ENCODE results near the gene CLPX. TPM values are rescaled to one million over a fixed set of nuclear protein-coding genes. Genes with fewer than 3 reads are reported as not detected.

The CLPX gene
- total and polyA plus RNA-seq, 7 donors, result 24.4 to 87.2 (median 53.7) TPM

DNA sequence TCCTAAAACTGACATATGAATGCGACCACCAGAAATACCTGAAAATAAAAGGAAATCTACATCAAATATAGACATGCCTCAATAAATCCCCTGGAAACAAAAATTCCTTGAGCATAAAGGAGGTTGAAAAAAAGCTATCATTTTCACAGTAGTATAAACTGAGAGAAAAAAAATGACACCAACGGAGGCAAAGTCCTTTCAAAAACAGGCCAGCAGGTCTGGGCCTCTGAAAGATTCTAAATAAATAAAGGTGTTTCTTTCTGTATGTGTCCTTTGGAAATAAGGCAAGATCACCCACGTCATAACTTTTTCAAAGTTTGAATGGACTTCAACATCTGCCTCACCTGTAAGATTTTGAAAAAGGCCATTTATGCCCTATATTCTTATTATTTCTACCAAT is 5.0 kb downstream of the CLPX start:
- no peaks in the 10 kb centered on the region for H3K27me3 ChIP-seq (ENCODE audit: insufficient read depth in 3 of 3, low read length in 2 of 3)
- WGBS, 3 donors, result 91 to 93% (median 91%) methylated on average over 3 of the region's 3 CpGs
- no peak overlapping the region for H3K27ac ChIP-seq
- ATAC-seq, result no peak
- H3K4me3 ChIP-seq, result no peak overlapping the region
- TF ChIP-seq, protein P1, sequence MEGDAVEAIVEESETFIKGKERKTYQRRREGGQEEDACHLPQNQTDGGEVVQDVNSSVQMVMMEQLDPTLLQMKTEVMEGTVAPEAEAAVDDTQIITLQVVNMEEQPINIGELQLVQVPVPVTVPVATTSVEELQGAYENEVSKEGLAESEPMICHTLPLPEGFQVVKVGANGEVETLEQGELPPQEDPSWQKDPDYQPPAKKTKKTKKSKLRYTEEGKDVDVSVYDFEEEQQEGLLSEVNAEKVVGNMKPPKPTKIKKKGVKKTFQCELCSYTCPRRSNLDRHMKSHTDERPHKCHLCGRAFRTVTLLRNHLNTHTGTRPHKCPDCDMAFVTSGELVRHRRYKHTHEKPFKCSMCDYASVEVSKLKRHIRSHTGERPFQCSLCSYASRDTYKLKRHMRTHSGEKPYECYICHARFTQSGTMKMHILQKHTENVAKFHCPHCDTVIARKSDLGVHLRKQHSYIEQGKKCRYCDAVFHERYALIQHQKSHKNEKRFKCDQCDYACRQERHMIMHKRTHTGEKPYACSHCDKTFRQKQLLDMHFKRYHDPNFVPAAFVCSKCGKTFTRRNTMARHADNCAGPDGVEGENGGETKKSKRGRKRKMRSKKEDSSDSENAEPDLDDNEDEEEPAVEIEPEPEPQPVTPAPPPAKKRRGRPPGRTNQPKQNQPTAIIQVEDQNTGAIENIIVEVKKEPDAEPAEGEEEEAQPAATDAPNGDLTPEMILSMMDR (IDR thresholded peaks at IDR 0.05), result no peak
- intact Hi-C loops (cut with DNase I), result loop anchor here in 1 of 2 donors (10.0 kb wide), 1 partner anchor 155 kb away; the partner anchor contains the start of gene MTFMT
- no peaks in the 10 kb centered on the region for H3K9me3 ChIP-seq
- H3K36me3 ChIP-seq (ENCODE audit: insufficient read depth in 1 of 2, low read depth in 1 of 2), result peaks cover 6 to 55% of the 10 kb centered on the region in 2 donors
- H3K4me1 ChIP-seq, result peaks cover 20% of the 10 kb centered on the region
- DNase-seq, result no peak

DNA sequence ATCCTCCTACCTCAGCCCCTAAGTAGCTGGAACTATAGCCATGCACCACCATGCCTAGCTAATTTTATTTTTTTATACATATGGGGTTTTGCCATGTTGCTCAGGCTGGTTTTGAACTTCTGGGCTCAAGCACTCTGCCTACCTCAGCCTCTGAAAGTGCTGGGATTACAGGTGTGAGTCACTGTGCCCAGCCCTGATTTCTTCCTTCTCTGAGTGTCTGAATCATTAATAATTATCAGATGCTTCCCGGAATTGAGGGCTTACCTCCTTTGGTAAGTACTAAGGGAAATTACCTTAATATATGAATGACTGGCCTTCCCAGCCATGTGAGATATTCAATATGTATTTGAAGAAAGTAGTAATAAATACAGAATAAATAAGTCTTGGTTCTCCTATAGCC is 7.2 kb downstream of the CLPX start:
- no peaks in the 10 kb centered on the region for H3K27me3 ChIP-seq (ENCODE audit: insufficient read depth in 3 of 3, low read length in 2 of 3)
- DNase-seq, result no peak
- intact Hi-C loops (cut with DNase I), result no loop called here
- TF ChIP-seq, protein P1 (IDR thresholded peaks at IDR 0.05), result no peak
- H3K9me3 ChIP-seq, result no peaks in the 10 kb centered on the region
- WGBS, 3 donors, result 71 to 83% (median 77%) methylated on average over 1 of the region's 1 CpG
- no peak for ATAC-seq
- peaks cover 9 to 75% of the 10 kb centered on the region in 2 donors for H3K36me3 ChIP-seq (ENCODE audit: insufficient read depth in 1 of 2, low read depth in 1 of 2)
- H3K4me3 ChIP-seq, result no peak overlapping the region
- H3K27ac ChIP-seq, result no peak overlapping the region
- H3K4me1 ChIP-seq, result peaks cover 11% of the 10 kb centered on the region

DNA sequence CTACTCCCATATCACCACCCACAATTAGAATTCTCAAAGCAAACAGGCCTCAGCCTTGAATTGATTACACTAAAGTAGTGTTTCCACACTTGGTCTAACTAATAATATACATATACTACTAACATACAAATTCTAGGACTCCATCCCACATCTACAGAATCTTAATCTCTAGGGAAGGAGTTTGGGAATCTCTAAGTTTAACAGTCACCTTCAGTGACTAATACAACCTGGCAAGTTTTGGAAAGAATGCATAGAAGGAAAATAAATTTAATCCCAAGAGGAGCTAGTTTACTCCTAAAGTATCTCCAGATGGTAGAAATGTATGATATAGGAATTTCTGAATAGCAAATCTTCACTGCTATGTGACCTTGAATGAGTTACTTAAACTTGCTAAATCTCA is 9.1 kb downstream of the CLPX start:
- DNase-seq, result no peak
- Histone ChIP-seq H3K4me1 (no peaks in the 10 kb centered on the region), H3K27ac (no peak overlapping the region), H3K27me3 (ENCODE audit: insufficient read depth in 3 of 3, low read length in 2 of 3) (no peaks in the 10 kb centered on the region), H3K9me3 (no peaks in the 10 kb centered on the region), H3K36me3 (ENCODE audit: insufficient read depth in 1 of 2, low read depth in 1 of 2) (peaks cover 9 to 94% of the 10 kb centered on the region in 2 donors), H3K4me3 (no peak overlapping the region)
- intact Hi-C loops (cut with DNase I), result no loop called here
- TF ChIP-seq, protein P1 (IDR thresholded peaks at IDR 0.05), result no peak
- no peak for ATAC-seq

DNA sequence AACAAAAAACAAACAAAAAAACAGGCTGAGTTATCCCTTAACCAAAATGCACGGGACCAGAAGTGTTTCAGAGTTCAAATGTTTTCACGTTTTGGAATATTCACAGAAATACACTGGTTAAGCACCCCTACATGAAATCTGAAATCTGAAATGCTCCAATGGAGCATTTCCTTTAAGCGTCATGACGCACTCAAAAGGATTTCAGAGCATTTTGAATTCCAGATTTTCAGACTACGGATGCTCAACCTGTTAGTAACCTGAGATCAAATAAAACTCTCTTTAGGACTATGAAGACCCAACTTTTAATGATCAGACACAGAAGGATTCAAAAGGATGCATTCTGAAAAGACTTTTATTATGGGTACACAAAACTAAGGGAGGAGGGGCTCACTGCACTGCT is 9.6 kb downstream of the CLPX start:
- Histone ChIP-seq H3K9me3 (no peaks in the 10 kb centered on the region), H3K4me1 (no peaks in the 10 kb centered on the region), H3K27me3 (ENCODE audit: insufficient read depth in 3 of 3, low read length in 2 of 3) (no peaks in the 10 kb centered on the region), H3K27ac (no peak overlapping the region), H3K36me3 (ENCODE audit: insufficient read depth in 1 of 2, low read depth in 1 of 2) (peaks cover 9 to 97% of the 10 kb centered on the region in 2 donors), H3K4me3 (no peak overlapping the region)
- intact Hi-C loops (cut with DNase I), result no loop called here
- 86 to 90% (median 86%) methylated on average over 5 of the region's 5 CpGs for WGBS, 3 donors
- DNase-seq, result no peak
- TF ChIP-seq, protein P1 (IDR thresholded peaks at IDR 0.05), result no peak
- no peak for ATAC-seq

DNA sequence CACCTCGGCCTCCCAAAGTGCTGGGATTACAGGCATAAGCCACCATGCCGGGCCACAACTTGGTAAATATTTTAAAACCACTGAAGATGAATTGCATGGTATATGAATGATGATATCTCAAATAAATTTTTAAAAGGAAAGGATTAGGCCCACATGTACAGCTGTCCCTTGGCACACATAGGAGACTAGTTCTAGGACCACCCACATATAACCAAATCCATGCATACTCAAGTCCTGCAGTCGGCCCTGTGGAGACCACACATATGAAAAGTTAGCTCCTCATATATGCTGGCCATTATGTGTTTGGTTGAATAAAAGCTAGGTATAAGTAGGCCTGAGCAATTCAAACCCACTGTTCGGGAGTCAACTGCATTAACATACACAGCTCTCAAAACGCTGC is 10.6 kb downstream of the CLPX start:
- Histone ChIP-seq H3K4me3 (no peak overlapping the region), H3K4me1 (no peaks in the 10 kb centered on the region), H3K9me3 (no peaks in the 10 kb centered on the region), H3K27me3 (ENCODE audit: insufficient read depth in 3 of 3, low read length in 2 of 3) (no peaks in the 10 kb centered on the region), H3K27ac (no peak overlapping the region), H3K36me3 (ENCODE audit: insufficient read depth in 1 of 2, low read depth in 1 of 2) (peaks cover 9 to 97% of the 10 kb centered on the region in 2 donors)
- 83 to 86% (median 85%) methylated on average over 5 of the region's 5 CpGs for WGBS, 3 donors
- TF ChIP-seq, protein P1 (IDR thresholded peaks at IDR 0.05), result no peak
- intact Hi-C loops (cut with DNase I), result no loop called here
- DNase-seq, result no peak
- ATAC-seq, result no peak
